ENCODE results near the gene SYCE3.

Gene SYCE3

GRCh38 chr22:50581950-50582492, 19.3 kb upstream of the SYCE3 start:
- H3K36me3 ChIP-seq (ENCODE audit: control insufficient read depth, insufficient read depth, low read length): no peaks in the 10 kb centered on the region
- H3K4me2 ChIP-seq (ENCODE audit: low read length): peak overlapping the region; percentile 98
- peak overlapping the region; percentile 84 for H2AFZ ChIP-seq
- peak overlapping the region; percentile 98 for H3K27ac ChIP-seq
- peaks cover 5% of the 10 kb centered on the region for H3K4me1 ChIP-seq
- no peak for TF ChIP-seq CTCF (IDR thresholded peaks at IDR 0.05)
- no peaks in the 10 kb centered on the region for H3K27me3 ChIP-seq (ENCODE audit: control insufficient read depth, insufficient read depth, low read length)
- no peaks in the 10 kb centered on the region for H3K79me2 ChIP-seq
- no peak overlapping the region for H3K9ac ChIP-seq
- peak overlapping the region; percentile 98 for H3K4me3 ChIP-seq (ENCODE audit: low read depth, low read length)
- H3K9me3 ChIP-seq (ENCODE audit: control insufficient read depth, low read length): no peaks in the 10 kb centered on the region

GRCh38 chr22:50581031-50581949, 18.6 kb upstream of the SYCE3 start:
- H3K36me3 ChIP-seq (ENCODE audit: control insufficient read depth, insufficient read depth, low read length): no peaks in the 10 kb centered on the region
- H3K9me3 ChIP-seq (ENCODE audit: control insufficient read depth, low read length): no peaks in the 10 kb centered on the region
- no peak for TF ChIP-seq CTCF (IDR thresholded peaks at IDR 0.05)
- H3K4me3 ChIP-seq (ENCODE audit: low read depth, low read length): peak overlapping the region; percentile 98
- H3K27ac ChIP-seq: peak overlapping the region; percentile 98
- no peak overlapping the region for H3K9ac ChIP-seq
- H3K79me2 ChIP-seq: no peaks in the 10 kb centered on the region
- H3K4me1 ChIP-seq: peaks cover 5% of the 10 kb centered on the region
- peak overlapping the region; percentile 98 for H3K4me2 ChIP-seq (ENCODE audit: low read length)
- no peaks in the 10 kb centered on the region for H3K27me3 ChIP-seq (ENCODE audit: control insufficient read depth, insufficient read depth, low read length)
- no peak overlapping the region for H2AFZ ChIP-seq

DNA sequence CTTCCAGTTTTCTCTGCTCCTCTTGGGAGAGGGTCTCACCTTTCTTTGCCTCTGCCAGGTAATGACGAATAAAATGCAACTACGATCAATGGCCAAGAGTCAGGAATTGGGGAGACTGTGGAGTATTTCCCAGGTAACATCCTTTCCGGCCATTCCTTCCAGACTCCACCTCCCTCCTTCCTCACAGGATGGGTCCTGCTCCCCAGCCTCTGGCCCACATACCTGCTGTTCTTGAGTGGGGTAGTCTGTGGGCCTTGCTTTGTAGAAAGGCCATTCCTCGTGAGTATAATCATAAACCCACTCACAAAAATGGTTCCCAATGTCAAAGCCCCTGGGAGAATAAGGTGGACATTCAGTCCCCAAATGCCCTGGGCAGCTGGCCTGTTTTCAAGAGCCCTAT, 17.0 kb upstream of the SYCE3 start:
- Histone ChIP-seq H2AFZ (no peak overlapping the region), H3K4me1 (peaks cover 5% of the 10 kb centered on the region), H3K4me2 (ENCODE audit: low read length) (no peak overlapping the region), H3K9me3 (ENCODE audit: control insufficient read depth, low read length) (no peaks in the 10 kb centered on the region), H3K27ac (peak overlapping the region; percentile 24), H3K36me3 (ENCODE audit: control insufficient read depth, insufficient read depth, low read length) (no peaks in the 10 kb centered on the region), H3K4me3 (ENCODE audit: low read depth, low read length) (no peak overlapping the region), H3K9ac (no peak overlapping the region), H3K27me3 (ENCODE audit: control insufficient read depth, insufficient read depth, low read length) (no peaks in the 10 kb centered on the region), H3K79me2 (no peaks in the 10 kb centered on the region)
- TF ChIP-seq CTCF (IDR thresholded peaks at IDR 0.05): no peak

- Histone ChIP-seq H3K9ac (no peak overlapping the region), H3K4me3 (ENCODE audit: low read depth, low read length) (peak overlapping the region; percentile 11)
Measured at GRCh38 chr22:50578776-50579310, 16.1 kb upstream of the SYCE3 start.

More at GRCh38 chr22:50578776-50579310, 16.1 kb upstream of the SYCE3 start:
- no peak overlapping the region for H2AFZ ChIP-seq
- no peaks in the 10 kb centered on the region for H3K9me3 ChIP-seq (ENCODE audit: control insufficient read depth, low read length)
- no peaks in the 10 kb centered on the region for H3K36me3 ChIP-seq (ENCODE audit: control insufficient read depth, insufficient read depth, low read length)
- TF ChIP-seq CTCF (IDR thresholded peaks at IDR 0.05): peak; percentile 0
- peak overlapping the region; percentile 50 for H3K4me2 ChIP-seq (ENCODE audit: low read length)
- peak overlapping the region; percentile 88 for H3K27ac ChIP-seq
- peaks cover 3% of the 10 kb centered on the region for H3K4me1 ChIP-seq
- no peaks in the 10 kb centered on the region for H3K27me3 ChIP-seq (ENCODE audit: control insufficient read depth, insufficient read depth, low read length)
- H3K79me2 ChIP-seq: no peaks in the 10 kb centered on the region
